Activated gamma-delta T cell (primary cell): ENCODE results near the gene NCK2.
"Not testable (repeated sequence)": the region's sequence is repeated elsewhere in the genome, so short reads cannot be mapped to it uniquely, and the experiment has no call there.

Experiments
- DNase-seq: peaks from one replicate; lab custom pipeline; 2025; lab: John Stamatoyannopoulos, UW

NCK2 gene

DNA sequence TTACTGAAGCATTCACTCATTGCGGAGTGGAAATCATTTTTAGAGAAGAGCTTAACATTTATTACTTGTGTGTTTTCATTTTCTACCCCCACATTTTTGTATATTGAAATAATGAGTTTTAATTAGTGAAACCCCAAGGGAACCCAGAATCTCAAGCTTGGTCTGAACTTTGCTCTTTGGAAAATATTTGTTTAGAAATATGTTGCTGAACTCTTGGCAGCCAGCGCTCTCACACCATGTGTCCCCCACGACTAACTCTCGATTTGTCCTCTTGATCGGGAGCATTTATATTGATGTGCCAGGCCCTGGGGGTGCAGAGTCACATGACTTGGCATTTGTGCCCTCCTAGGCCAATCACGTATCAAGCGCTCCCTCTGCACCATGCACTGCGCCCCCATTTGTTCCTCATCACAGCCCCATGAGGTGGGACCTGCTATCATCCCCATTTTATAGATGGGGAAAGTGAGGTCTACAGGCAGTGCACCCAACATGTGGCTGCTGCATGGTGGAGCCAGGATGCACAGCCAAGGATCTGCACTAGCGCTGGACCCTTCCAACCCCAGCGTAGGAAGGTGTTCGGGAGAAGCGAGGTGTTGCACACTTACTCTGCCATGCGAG is 149.7 kb downstream of the NCK2 start:
- DNase-seq: no peak

- DNase-seq: no peak
Observed at GRCh38 chr2:105895990-105896764, 151.5 kb downstream of the NCK2 start.

GRCh38 chr2:105896765-105897163 is 152.1 kb downstream of the NCK2 start:
- no peak for DNase-seq

DNA sequence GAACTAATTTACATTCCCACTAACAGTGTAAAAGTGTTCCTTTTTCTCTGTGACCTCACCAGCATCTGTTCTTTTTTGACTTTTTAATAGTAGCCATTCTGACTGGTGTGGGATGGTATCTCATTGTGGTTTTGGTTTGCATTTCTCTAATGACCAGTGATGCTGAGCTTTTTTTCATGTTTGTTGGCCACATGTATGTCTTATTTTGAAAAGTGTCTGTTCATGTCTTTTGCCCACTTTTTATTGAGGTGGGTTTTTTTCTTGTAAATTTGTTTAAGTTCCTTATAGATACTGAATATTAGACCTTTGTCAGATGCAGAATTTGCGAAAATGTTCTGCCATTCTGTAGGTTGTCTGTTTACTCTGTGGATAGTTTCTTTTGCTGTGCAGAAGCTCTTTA is 153.0 kb downstream of the NCK2 start:
- DNase-seq: not testable (repeated sequence)

- no peak for DNase-seq
Observed at GRCh38 chr2:105903051-105903674, 158.5 kb downstream of the NCK2 start.

DNA sequence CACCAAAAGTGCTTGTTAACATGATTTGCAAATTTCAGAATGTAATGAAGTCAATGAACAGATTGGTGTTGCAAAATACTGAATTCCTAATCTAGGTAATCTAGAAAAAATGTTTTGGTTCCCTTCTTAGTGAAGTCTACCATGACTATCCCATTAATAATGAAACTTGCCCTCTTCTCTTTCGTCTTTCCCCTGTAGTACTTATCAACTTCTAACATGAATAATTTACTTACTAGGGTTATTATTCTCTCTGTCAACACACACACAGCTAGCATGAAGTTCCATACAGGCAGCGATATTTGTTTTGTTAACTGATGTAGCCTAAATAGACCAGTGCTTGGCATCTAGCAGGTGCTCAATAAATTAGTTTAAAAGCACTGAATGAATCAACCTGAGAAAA is 160.2 kb downstream of the NCK2 start:
- no peak for DNase-seq

DNA sequence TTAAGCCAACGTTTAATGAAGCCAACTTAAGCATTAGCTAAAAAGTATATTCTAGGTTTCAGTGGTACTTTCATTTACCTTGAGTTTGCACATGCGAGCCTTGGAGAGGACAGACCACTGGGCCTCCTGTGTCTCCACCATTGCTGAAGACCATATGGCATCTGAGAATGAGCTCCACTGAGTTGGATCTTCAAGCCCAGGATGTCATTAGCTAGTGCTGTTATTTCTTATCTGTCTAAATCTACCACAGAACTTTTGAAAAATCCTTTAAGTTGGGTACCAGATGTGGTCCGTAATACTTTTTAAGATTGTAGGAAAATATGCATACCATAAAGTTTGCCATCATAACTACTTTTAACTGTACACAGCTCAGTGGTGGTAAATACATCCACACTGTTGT is 161.8 kb downstream of the NCK2 start:
- DNase-seq: no peak

DNA sequence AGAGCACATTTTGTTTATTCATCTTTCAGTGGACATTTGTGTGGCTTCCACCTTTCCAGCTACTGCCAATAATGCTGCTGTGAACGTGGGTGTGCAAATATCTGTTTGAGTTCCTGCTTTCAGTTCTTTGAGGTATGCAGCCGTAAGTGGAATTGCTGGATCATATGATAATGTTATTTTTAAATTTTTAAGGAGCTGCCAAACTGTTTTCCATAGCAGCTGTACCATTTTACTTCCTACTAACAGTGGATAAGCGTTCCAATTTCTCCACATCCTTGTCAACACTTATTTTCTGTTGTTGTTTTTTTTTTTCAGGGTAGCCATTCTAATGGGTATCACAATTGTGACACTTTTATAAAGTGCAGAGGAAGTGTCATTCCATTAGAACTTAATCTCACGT is 162.5 kb downstream of the NCK2 start:
- no peak for DNase-seq

DNA sequence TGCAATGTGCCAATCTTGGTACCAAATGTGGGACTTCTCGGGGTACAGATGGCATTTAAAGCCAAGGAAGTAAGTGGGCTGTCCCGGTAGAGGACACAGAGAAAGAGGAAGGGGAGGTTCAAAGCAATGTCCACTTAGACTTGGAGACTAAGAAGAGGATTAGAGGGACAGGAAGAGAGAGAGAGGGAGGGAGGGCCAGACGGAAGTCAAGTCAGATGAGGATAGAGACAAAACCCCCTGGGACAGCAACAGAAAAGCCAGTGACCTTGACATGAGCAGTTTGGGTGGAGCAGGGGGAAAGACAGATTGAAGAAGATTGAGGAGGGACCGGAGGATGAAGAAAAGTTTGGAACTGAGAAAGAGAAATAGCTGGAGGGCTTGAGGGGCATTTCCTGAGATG is 164.5 kb downstream of the NCK2 start:
- no peak for DNase-seq

GRCh38 chr2:105910497-105911238 is 166.0 kb downstream of the NCK2 start:
- DNase-seq: no peak

GRCh38 chr2:105911425-105911824 is 166.7 kb downstream of the NCK2 start:
- DNase-seq: no peak

GRCh38 chr2:105912081-105912480 is 167.4 kb downstream of the NCK2 start:
- DNase-seq: no peak

GRCh38 chr2:105915005-105915558 is 170.4 kb downstream of the NCK2 start:
- no peak for DNase-seq

DNA sequence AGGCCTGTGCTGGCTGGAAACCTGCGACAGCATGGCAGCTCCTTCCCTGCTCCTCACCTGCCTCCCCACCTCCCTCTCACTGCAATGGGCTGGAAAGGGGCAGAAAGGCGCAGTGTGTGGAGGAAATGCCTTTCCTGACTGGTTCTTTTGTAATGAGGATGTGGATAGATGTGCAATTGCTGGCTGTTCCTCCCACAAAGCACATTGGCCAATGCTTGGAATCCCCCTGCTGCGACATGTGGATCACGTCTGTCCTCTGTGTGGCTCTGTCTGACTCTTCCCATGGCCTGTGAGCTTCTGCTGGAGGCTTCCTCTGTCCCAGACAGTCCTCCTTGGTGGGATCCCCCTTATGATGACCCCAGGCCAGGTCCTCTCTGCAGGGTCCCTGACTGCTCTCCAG is 172.5 kb downstream of the NCK2 start:
- no peak for DNase-seq

- DNase-seq: no peak
Observed at GRCh38 chr2:105917688-105918087, 173.0 kb downstream of the NCK2 start.

- DNase-seq: no peak
Observed at GRCh38 chr2:105919191-105919811, 174.6 kb downstream of the NCK2 start.

DNA sequence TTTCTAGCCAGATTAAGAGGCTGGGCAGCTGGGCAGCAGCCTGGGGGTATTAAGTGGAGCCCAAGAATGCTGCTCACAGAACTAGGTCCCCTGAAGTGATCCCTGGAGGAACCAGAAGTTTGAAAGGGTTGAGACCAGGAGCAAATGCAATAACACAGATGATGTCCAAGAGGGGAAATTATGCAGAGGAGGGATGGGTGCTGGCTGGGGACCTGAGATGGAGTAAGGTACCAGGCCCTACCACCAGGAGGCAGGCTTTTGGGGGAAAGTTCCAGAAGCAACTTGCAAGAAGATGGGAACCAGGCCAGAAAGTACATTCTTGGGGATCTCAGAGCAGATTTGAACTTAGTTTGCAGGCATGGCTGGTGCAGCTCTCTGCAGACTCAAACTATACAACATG is 175.1 kb downstream of the NCK2 start:
- no peak for DNase-seq

GRCh38 chr2:105924271-105924670 is 179.6 kb downstream of the NCK2 start:
- no peak for DNase-seq

DNA sequence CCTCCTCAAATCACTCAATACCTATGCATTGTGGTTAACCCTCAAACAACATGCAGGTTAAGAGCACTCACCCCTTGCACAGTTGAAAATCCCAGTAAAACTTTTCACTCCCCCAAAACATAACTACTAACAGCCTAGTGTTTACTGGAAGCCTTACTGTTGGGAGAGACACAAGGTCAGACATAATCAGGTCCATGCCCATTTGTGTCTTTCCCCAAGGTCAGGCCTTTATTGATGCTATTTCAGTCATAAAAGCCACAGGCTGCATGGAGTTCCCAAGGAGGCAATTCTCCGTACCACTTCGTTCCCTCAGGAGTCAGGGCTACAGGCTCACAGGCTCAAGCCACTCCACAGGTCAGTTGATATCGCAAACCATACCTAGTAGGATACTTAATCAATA is 180.2 kb downstream of the NCK2 start:
- no peak for DNase-seq

DNA sequence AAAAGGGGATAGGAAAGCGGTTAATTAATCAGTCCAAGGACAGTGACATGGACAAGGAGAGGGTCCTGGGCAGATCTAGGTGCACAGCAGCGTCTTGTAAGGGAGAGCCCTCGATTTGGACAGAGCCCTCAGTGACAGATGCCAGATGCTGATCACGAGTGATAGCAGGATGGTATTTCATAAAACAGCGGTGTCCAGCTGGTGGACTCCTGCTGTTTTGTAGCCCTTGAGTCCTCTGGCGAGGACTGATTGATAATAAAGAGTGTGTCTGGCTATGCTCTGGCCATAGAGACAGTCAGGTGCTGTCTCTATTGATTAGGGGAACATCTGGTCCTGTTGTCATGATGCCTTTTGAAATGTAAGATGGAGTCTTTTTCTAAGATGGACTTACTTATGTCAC is 180.7 kb downstream of the NCK2 start:
- DNase-seq: no peak

DNA sequence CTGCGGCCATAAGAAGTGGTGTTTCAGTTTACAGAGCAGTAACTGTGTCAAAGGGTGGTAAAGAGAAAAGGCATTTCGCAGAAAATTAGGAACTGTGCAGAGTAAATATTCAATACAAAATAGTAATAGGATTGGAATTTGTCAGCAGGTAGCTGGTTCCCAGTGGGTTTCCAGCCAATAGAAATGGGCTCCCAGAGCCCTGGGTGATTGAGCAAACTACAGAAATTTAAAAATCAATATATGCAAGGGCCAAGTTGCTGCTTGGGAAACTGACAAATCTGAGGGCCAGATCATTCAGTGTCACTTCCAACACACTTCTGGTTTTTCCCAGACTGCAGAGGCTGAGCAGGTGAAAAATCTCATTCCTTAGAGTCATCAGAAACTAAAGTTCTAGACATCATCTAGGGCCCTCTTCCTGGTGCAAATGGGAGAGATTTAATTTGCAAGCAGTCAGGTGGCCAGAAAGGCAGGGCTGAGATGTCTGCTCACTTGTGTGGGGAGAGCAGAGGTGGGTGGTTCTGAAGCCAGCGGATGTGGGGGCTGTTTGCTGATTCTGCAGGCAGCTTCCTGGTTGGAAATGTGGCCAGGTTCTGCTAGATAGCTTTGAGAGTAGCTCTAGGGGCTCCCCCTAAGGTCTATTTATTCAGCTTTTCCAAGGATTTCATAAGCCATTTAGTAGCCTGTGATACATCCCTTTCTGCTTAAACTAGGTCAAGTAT is 182.4 kb downstream of the NCK2 start:
- no peak for DNase-seq
